ENCODE measurements around the gene TCP11L1. TPM values are rescaled to one million over a fixed set of nuclear protein-coding genes. Genes with fewer than 3 reads are reported as not detected.
"Not testable (repeated sequence)": the region's sequence is repeated elsewhere in the genome, so short reads cannot be mapped to it uniquely, and the experiment has no call there.

The TCP11L1 gene
- total and polyA plus RNA-seq, 2 donors (not counting 1 experiment from before 2014, with no cell fraction given) = 24.1 to 30.2 TPM

GRCh38 chr11:33043221-33043830 is 4.0 kb downstream of the TCP11L1 start:
- peaks cover 6% of the 10 kb centered on the region for H3K36me3 ChIP-seq (ENCODE audit: control insufficient read depth, insufficient read depth, low read length)
- no peak overlapping the region for H3K27ac ChIP-seq (ENCODE audit: insufficient read depth, low read length)
- no peaks in the 10 kb centered on the region for H3K4me1 ChIP-seq (ENCODE audit: control insufficient read depth, extremely low read depth, insufficient read depth, low read length)
- H2AFZ ChIP-seq (ENCODE audit: low read length) = no peak overlapping the region
- peak in 1 of 2 donors; percentile 57 for DNase-seq (ENCODE audit: low read depth in 2 of 2)
- TF ChIP-seq CTCF (conservative IDR thresholded peaks at IDR 0.05 in 1 of 2, IDR thresholded peaks at IDR 0.05 in 1 of 2; ENCODE audit: low read depth in 1 of 2, low read length in 2 of 2) (no peak), EZH2 (IDR thresholded peaks at IDR 0.05; ENCODE audit: low read length, missing control alignments) (no peak)
- no peaks in the 10 kb centered on the region for H3K9me3 ChIP-seq (ENCODE audit: control insufficient read depth, insufficient read depth, low read depth, low read length)
- H3K4me3 ChIP-seq (replicated peaks in 1 of 4; ENCODE audit: control extremely low read depth in 1 of 4, insufficient read depth in 1 of 4, low read depth in 3 of 4, low read length in 4 of 4) = no peak overlapping the region
- H3K9ac ChIP-seq (ENCODE audit: insufficient read depth, low read length) = no peak overlapping the region
- H4K20me1 ChIP-seq (ENCODE audit: control insufficient read depth, extremely low read depth, insufficient read depth, low read length) = no peaks in the 10 kb centered on the region
- peaks cover 12% of the 10 kb centered on the region for H3K79me2 ChIP-seq (ENCODE audit: control insufficient read depth, insufficient read depth, low read length)
- H3K4me2 ChIP-seq (ENCODE audit: extremely low read depth, insufficient read depth, low read length) = no peak overlapping the region
- no peaks in the 10 kb centered on the region for H3K27me3 ChIP-seq (ENCODE audit: control insufficient read depth, insufficient read depth, low read length)

GRCh38 chr11:33044285-33044756 is 4.9 kb downstream of the TCP11L1 start:
- no peaks in the 10 kb centered on the region for H3K4me1 ChIP-seq (ENCODE audit: control insufficient read depth, extremely low read depth, insufficient read depth, low read length)
- H3K4me2 ChIP-seq (ENCODE audit: extremely low read depth, insufficient read depth, low read length) = no peak overlapping the region
- H3K9ac ChIP-seq (ENCODE audit: insufficient read depth, low read length) = no peak overlapping the region
- H3K4me3 ChIP-seq (replicated peaks in 1 of 4; ENCODE audit: control extremely low read depth in 1 of 4, insufficient read depth in 1 of 4, low read depth in 3 of 4, low read length in 4 of 4) = no peak overlapping the region
- peaks cover 12% of the 10 kb centered on the region for H3K79me2 ChIP-seq (ENCODE audit: control insufficient read depth, insufficient read depth, low read length)
- no peak overlapping the region for H3K27ac ChIP-seq (ENCODE audit: insufficient read depth, low read length)
- no peaks in the 10 kb centered on the region for H3K9me3 ChIP-seq (ENCODE audit: control insufficient read depth, insufficient read depth, low read depth, low read length)
- H4K20me1 ChIP-seq (ENCODE audit: control insufficient read depth, extremely low read depth, insufficient read depth, low read length) = no peaks in the 10 kb centered on the region
- TF ChIP-seq CTCF (conservative IDR thresholded peaks at IDR 0.05 in 1 of 2, IDR thresholded peaks at IDR 0.05 in 1 of 2; ENCODE audit: low read depth in 1 of 2, low read length in 2 of 2) = no peak
- no peak for TF ChIP-seq EZH2 (IDR thresholded peaks at IDR 0.05; ENCODE audit: low read length, missing control alignments)
- H3K27me3 ChIP-seq (ENCODE audit: control insufficient read depth, insufficient read depth, low read length) = no peaks in the 10 kb centered on the region
- peak in 1 of 2 donors; percentile 98 for DNase-seq (ENCODE audit: low read depth in 2 of 2)
- H2AFZ ChIP-seq (ENCODE audit: low read length) = no peak overlapping the region
- H3K36me3 ChIP-seq (ENCODE audit: control insufficient read depth, insufficient read depth, low read length) = peaks cover 6% of the 10 kb centered on the region

GRCh38 chr11:33045551-33046255 is 6.3 kb downstream of the TCP11L1 start:
- no peak overlapping the region for H3K9ac ChIP-seq (ENCODE audit: insufficient read depth, low read length)
- H3K4me2 ChIP-seq (ENCODE audit: extremely low read depth, insufficient read depth, low read length) = no peak overlapping the region
- no peaks in the 10 kb centered on the region for H3K27me3 ChIP-seq (ENCODE audit: control insufficient read depth, insufficient read depth, low read length)
- H3K4me1 ChIP-seq (ENCODE audit: control insufficient read depth, extremely low read depth, insufficient read depth, low read length) = no peaks in the 10 kb centered on the region
- H3K79me2 ChIP-seq (ENCODE audit: control insufficient read depth, insufficient read depth, low read length) = peaks cover 7% of the 10 kb centered on the region
- TF ChIP-seq CTCF (conservative IDR thresholded peaks at IDR 0.05 in 1 of 2, IDR thresholded peaks at IDR 0.05 in 1 of 2; ENCODE audit: low read depth in 1 of 2, low read length in 2 of 2) = no peak
- no peak for TF ChIP-seq EZH2 (IDR thresholded peaks at IDR 0.05; ENCODE audit: low read length, missing control alignments)
- H2AFZ ChIP-seq (ENCODE audit: low read length) = no peak overlapping the region
- H3K36me3 ChIP-seq (ENCODE audit: control insufficient read depth, insufficient read depth, low read length) = peaks cover 6% of the 10 kb centered on the region
- H3K4me3 ChIP-seq (replicated peaks in 1 of 4; ENCODE audit: control extremely low read depth in 1 of 4, insufficient read depth in 1 of 4, low read depth in 3 of 4, low read length in 4 of 4) = no peak overlapping the region
- no peaks in the 10 kb centered on the region for H4K20me1 ChIP-seq (ENCODE audit: control insufficient read depth, extremely low read depth, insufficient read depth, low read length)
- no peak overlapping the region for H3K27ac ChIP-seq (ENCODE audit: insufficient read depth, low read length)
- DNase-seq (ENCODE audit: low read depth in 2 of 2) = peak in 1 of 2 donors; percentile 63
- no peaks in the 10 kb centered on the region for H3K9me3 ChIP-seq (ENCODE audit: control insufficient read depth, insufficient read depth, low read depth, low read length)

- H3K79me2 ChIP-seq (ENCODE audit: control insufficient read depth, insufficient read depth, low read length); H3K4me1 ChIP-seq (ENCODE audit: control insufficient read depth, extremely low read depth, insufficient read depth, low read length); H3K4me3 ChIP-seq (replicated peaks in 1 of 4; ENCODE audit: control extremely low read depth in 1 of 4, insufficient read depth in 1 of 4, low read depth in 3 of 4, low read length in 4 of 4); H3K27me3 ChIP-seq (ENCODE audit: control insufficient read depth, insufficient read depth, low read length); H4K20me1 ChIP-seq (ENCODE audit: control insufficient read depth, extremely low read depth, insufficient read depth, low read length); H3K27ac ChIP-seq (ENCODE audit: insufficient read depth, low read length); H3K9ac ChIP-seq (ENCODE audit: insufficient read depth, low read length); H2AFZ ChIP-seq (ENCODE audit: low read length); DNase-seq (ENCODE audit: low read depth in 2 of 2); H3K4me2 ChIP-seq (ENCODE audit: extremely low read depth, insufficient read depth, low read length); H3K36me3 ChIP-seq (ENCODE audit: control insufficient read depth, insufficient read depth, low read length); H3K9me3 ChIP-seq (ENCODE audit: control insufficient read depth, insufficient read depth, low read depth, low read length): not testable (repeated sequence)
These were observed 9.3 kb downstream of the TCP11L1 start for GRCh38 chr11:33048701-33049100.
